ACC112 (cell line): ENCODE results near the gene ZBTB21.
A peak's percentile ranks its signal among the peaks of the same experiment; 100 is the strongest.

Experiments
- H2AFZ ChIP-seq: fragments of 200-600 bp; sonication (generic); one replicate; pipeline ENCODE4 v1.6.0; 2017; ENCODE audit warnings: antibody characterized with exemption, low read length; ENCODE audit not compliant: unreplicated experiment
- H3K27ac ChIP-seq: fragments of 200-600 bp; sonication (generic); 2 replicates; pipeline ENCODE4 v1.5.1; 2014; ENCODE audit warnings: low read depth, mild to moderate bottlenecking, antibody characterized with exemption, low read length, moderate library complexity
- H3K27me3 ChIP-seq: fragments of 200-600 bp; sonication (generic); 2 replicates; pipeline ENCODE4 v1.6.1; 2014; ENCODE audit warnings: mild to moderate bottlenecking, antibody characterized with exemption, low read length, moderate library complexity, mixed read lengths; ENCODE audit not compliant: insufficient read depth
- H3K36me3 ChIP-seq: fragments of 200-600 bp; sonication (generic); 2 replicates; pipeline ENCODE4 v1.6.1; 2016; ENCODE audit warnings: mild to moderate bottlenecking, antibody characterized with exemption, low read length, moderate library complexity, mixed read lengths; ENCODE audit not compliant: insufficient read depth
- H3K4me1 ChIP-seq: fragments of 200-600 bp; sonication (generic); one replicate; pipeline ENCODE4 v1.6.1; 2016; ENCODE audit warnings: low read length, mixed read lengths; ENCODE audit not compliant: insufficient read depth, unreplicated experiment, control insufficient read depth
- H3K4me3 ChIP-seq: fragments of 200-600 bp; sonication (generic); 2 replicates; pipeline ENCODE4 v1.5.1; 2014; ENCODE audit warnings: mild to moderate bottlenecking, low read depth, low read length
- H3K79me2 ChIP-seq: fragments of 200-600 bp; sonication (generic); one replicate; pipeline ENCODE4 v1.6.0; 2016; ENCODE audit warnings: low read length; ENCODE audit not compliant: control insufficient read depth, unreplicated experiment, insufficient read depth

Gene ZBTB21

DNA sequence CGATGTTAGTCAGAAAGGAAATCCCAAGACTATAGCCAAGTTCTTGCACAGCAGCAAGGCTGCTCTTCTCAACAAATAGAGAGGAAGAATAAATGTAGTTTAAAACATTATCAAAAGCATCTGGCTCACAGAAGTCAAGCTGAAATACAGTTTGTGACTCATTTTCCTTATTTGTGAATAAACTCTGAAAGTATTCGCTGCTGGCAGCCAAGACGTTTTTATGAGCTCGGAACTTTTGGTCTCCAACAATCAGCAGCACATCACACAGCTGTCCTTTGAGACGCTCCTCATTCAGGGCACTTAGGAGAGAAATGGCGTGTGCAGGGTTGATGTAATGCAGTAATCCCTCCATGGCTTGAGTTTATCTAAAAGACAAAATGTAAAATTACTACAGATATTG is 16.4 kb downstream of the ZBTB21 start:
- Histone ChIP-seq H3K4me3 (no peak overlapping the region), H3K79me2 (no peaks in the 10 kb centered on the region), H3K36me3 (peaks cover 35% of the 10 kb centered on the region), H3K27me3 (no peaks in the 10 kb centered on the region), H2AFZ (no peak overlapping the region), H3K27ac (peak overlapping the region; percentile 41; the same call in 1 of the 2 replicates), H3K4me1 (peaks cover 9% of the 10 kb centered on the region)

GRCh38 chr21:41992576-41992975 is 17.6 kb downstream of the ZBTB21 start:
- H3K27ac ChIP-seq = no peak overlapping the region
- H3K4me1 ChIP-seq = peaks cover 9% of the 10 kb centered on the region
- H3K27me3 ChIP-seq = no peaks in the 10 kb centered on the region
- H3K36me3 ChIP-seq = peaks cover 32% of the 10 kb centered on the region
- H3K4me3 ChIP-seq = no peak overlapping the region
- H2AFZ ChIP-seq = no peak overlapping the region
- H3K79me2 ChIP-seq = no peaks in the 10 kb centered on the region

GRCh38 chr21:41991659-41992058 is 18.5 kb downstream of the ZBTB21 start:
- Histone ChIP-seq H3K4me1 (peaks cover 9% of the 10 kb centered on the region), H3K4me3 (no peak overlapping the region), H3K27me3 (no peaks in the 10 kb centered on the region), H3K79me2 (no peaks in the 10 kb centered on the region), H3K27ac (no peak overlapping the region), H2AFZ (no peak overlapping the region), H3K36me3 (peaks cover 28% of the 10 kb centered on the region)

- no peak overlapping the region for H3K27ac ChIP-seq
- H2AFZ ChIP-seq = no peak overlapping the region
- H3K79me2 ChIP-seq = no peaks in the 10 kb centered on the region
- H3K4me3 ChIP-seq = no peak overlapping the region
- H3K27me3 ChIP-seq = no peaks in the 10 kb centered on the region
- H3K36me3 ChIP-seq = peaks cover 17% of the 10 kb centered on the region
- peaks cover 9% of the 10 kb centered on the region for H3K4me1 ChIP-seq
Observed at GRCh38 chr21:41989698-41990097, 20.5 kb downstream of the ZBTB21 start.

GRCh38 chr21:41987310-41987709 is 22.9 kb downstream of the ZBTB21 start:
- Histone ChIP-seq H3K36me3 (peaks cover 5% of the 10 kb centered on the region; the same call in 1 of the 2 replicates), H3K4me1 (no peaks in the 10 kb centered on the region), H3K27ac (no peak overlapping the region), H3K4me3 (no peak overlapping the region), H3K79me2 (no peaks in the 10 kb centered on the region), H2AFZ (no peak overlapping the region), H3K27me3 (no peaks in the 10 kb centered on the region)

- Histone ChIP-seq H3K4me3 (no peak overlapping the region), H2AFZ (no peak overlapping the region), H3K36me3 (no peaks in the 10 kb centered on the region), H3K4me1 (no peaks in the 10 kb centered on the region), H3K27ac (no peak overlapping the region), H3K27me3 (0 out of 2 replicates have a peak, but pooled peaks cover 4% of the 10 kb centered on the region), H3K79me2 (no peaks in the 10 kb centered on the region)
Observed at GRCh38 chr21:41985662-41986416, 24.3 kb downstream of the ZBTB21 start.

DNA sequence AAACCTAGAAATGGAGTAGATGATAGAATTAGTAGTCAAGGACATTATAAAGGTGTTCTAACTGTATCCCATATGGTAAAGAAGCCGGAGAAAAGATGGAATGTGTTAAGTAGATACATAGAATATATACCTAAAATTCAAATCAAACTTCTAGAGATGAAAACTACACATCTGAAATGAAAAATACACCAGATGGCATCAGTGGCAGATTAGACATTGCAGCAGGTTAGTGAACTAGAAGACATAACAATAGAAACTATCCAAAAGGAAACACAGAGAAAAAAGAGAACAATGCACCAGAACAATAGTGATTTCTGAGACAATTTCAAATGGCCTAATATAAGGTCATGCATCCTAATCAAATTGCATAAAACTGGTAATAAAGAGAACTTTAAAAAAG is 26.9 kb downstream of the ZBTB21 start:
- Histone ChIP-seq H3K27me3 (peaks cover 14% of the 10 kb centered on the region; the same call in 1 of the 2 replicates), H3K27ac (no peak overlapping the region), H3K4me3 (no peak overlapping the region), H2AFZ (no peak overlapping the region), H3K79me2 (no peaks in the 10 kb centered on the region), H3K4me1 (no peaks in the 10 kb centered on the region), H3K36me3 (no peaks in the 10 kb centered on the region)

- no peak overlapping the region for H2AFZ ChIP-seq
- H3K79me2 ChIP-seq = no peaks in the 10 kb centered on the region
- H3K4me3 ChIP-seq = no peak overlapping the region
- H3K36me3 ChIP-seq = no peaks in the 10 kb centered on the region
- H3K4me1 ChIP-seq = no peaks in the 10 kb centered on the region
- H3K27ac ChIP-seq = no peak overlapping the region
- H3K27me3 ChIP-seq = peaks cover 14% of the 10 kb centered on the region; the same call in 1 of the 2 replicates
Observed at GRCh38 chr21:41980561-41980960, 29.6 kb downstream of the ZBTB21 start.

- Histone ChIP-seq H2AFZ (no peak overlapping the region), H3K27ac (no peak overlapping the region), H3K36me3 (no peaks in the 10 kb centered on the region), H3K4me1 (no peaks in the 10 kb centered on the region), H3K79me2 (no peaks in the 10 kb centered on the region), H3K4me3 (no peak overlapping the region), H3K27me3 (peaks cover 14% of the 10 kb centered on the region; the same call in 1 of the 2 replicates)
Observed at GRCh38 chr21:41979751-41980369, 30.3 kb downstream of the ZBTB21 start.

DNA sequence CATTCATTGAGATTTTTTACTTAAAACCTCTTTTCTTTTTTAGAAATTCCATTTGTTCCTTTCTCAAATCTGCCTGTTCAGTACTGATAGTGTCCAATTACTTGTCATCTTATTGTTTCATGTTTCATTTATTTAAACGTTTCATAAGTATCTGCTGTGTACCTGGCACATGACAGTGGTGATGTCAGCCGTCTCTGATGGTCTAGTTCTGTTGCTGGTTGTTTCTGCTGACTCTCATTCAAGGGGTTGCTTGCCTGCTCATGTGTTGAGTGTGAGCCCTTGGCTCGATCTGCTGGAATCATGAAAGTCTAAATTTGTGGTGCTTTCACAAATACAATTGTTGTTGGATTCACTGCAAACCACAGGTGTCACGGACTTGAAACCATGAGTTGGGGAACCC is 30.8 kb downstream of the ZBTB21 start:
- H2AFZ ChIP-seq = no peak overlapping the region
- H3K27ac ChIP-seq = no peak overlapping the region
- no peaks in the 10 kb centered on the region for H3K36me3 ChIP-seq
- no peak overlapping the region for H3K4me3 ChIP-seq
- H3K79me2 ChIP-seq = no peaks in the 10 kb centered on the region
- H3K27me3 ChIP-seq = peaks cover 14% of the 10 kb centered on the region; the same call in 1 of the 2 replicates
- no peaks in the 10 kb centered on the region for H3K4me1 ChIP-seq
